ENCODE results near the gene SCLY.

SCLY gene

GRCh38 chr2:238143239-238143951 is 82.6 kb downstream of the SCLY start:
- Histone ChIP-seq H3K4me1 (ENCODE audit: control insufficient read depth, insufficient read depth, low read length) (no peaks in the 10 kb centered on the region), H3K9ac (ENCODE audit: low read depth, low read length) (no peak overlapping the region), H3K27me3 (ENCODE audit: control insufficient read depth, insufficient read depth, low read length) (no peaks in the 10 kb centered on the region), H3K9me3 (ENCODE audit: control insufficient read depth, insufficient read depth, low read length) (no peaks in the 10 kb centered on the region), H3K4me3 (ENCODE audit: low read depth, low read length) (no peak overlapping the region), H3K36me3 (ENCODE audit: control insufficient read depth, insufficient read depth, low read length) (no peaks in the 10 kb centered on the region)

- no peaks in the 10 kb centered on the region for H3K4me1 ChIP-seq (ENCODE audit: control insufficient read depth, insufficient read depth, low read length)
- no peaks in the 10 kb centered on the region for H3K36me3 ChIP-seq (ENCODE audit: control insufficient read depth, insufficient read depth, low read length)
- H3K27me3 ChIP-seq (ENCODE audit: control insufficient read depth, insufficient read depth, low read length) = no peaks in the 10 kb centered on the region
- H3K4me3 ChIP-seq (ENCODE audit: low read depth, low read length) = no peak overlapping the region
- no peak overlapping the region for H3K9ac ChIP-seq (ENCODE audit: low read depth, low read length)
- H3K9me3 ChIP-seq (ENCODE audit: control insufficient read depth, insufficient read depth, low read length) = no peaks in the 10 kb centered on the region
Observed at GRCh38 chr2:238144262-238144661, 83.5 kb downstream of the SCLY start.

GRCh38 chr2:238145046-238145445 is 84.2 kb downstream of the SCLY start:
- Histone ChIP-seq H3K4me1 (ENCODE audit: control insufficient read depth, insufficient read depth, low read length) (no peaks in the 10 kb centered on the region), H3K9me3 (ENCODE audit: control insufficient read depth, insufficient read depth, low read length) (no peaks in the 10 kb centered on the region), H3K27me3 (ENCODE audit: control insufficient read depth, insufficient read depth, low read length) (no peaks in the 10 kb centered on the region), H3K36me3 (ENCODE audit: control insufficient read depth, insufficient read depth, low read length) (no peaks in the 10 kb centered on the region), H3K9ac (ENCODE audit: low read depth, low read length) (no peak overlapping the region), H3K4me3 (ENCODE audit: low read depth, low read length) (no peak overlapping the region)

GRCh38 chr2:238145851-238146250 is 85.0 kb downstream of the SCLY start:
- H3K9ac ChIP-seq (ENCODE audit: low read depth, low read length) = no peak overlapping the region
- H3K36me3 ChIP-seq (ENCODE audit: control insufficient read depth, insufficient read depth, low read length) = no peaks in the 10 kb centered on the region
- H3K27me3 ChIP-seq (ENCODE audit: control insufficient read depth, insufficient read depth, low read length) = no peaks in the 10 kb centered on the region
- no peaks in the 10 kb centered on the region for H3K9me3 ChIP-seq (ENCODE audit: control insufficient read depth, insufficient read depth, low read length)
- no peak overlapping the region for H3K4me3 ChIP-seq (ENCODE audit: low read depth, low read length)
- no peaks in the 10 kb centered on the region for H3K4me1 ChIP-seq (ENCODE audit: control insufficient read depth, insufficient read depth, low read length)

GRCh38 chr2:238146884-238147544 is 86.2 kb downstream of the SCLY start:
- Histone ChIP-seq H3K27me3 (ENCODE audit: control insufficient read depth, insufficient read depth, low read length) (no peaks in the 10 kb centered on the region), H3K9ac (ENCODE audit: low read depth, low read length) (no peak overlapping the region), H3K36me3 (ENCODE audit: control insufficient read depth, insufficient read depth, low read length) (no peaks in the 10 kb centered on the region), H3K4me3 (ENCODE audit: low read depth, low read length) (no peak overlapping the region), H3K9me3 (ENCODE audit: control insufficient read depth, insufficient read depth, low read length) (no peaks in the 10 kb centered on the region), H3K4me1 (ENCODE audit: control insufficient read depth, insufficient read depth, low read length) (peaks cover 2% of the 10 kb centered on the region)

GRCh38 chr2:238148981-238149380 is 88.2 kb downstream of the SCLY start:
- peaks cover 2% of the 10 kb centered on the region for H3K4me1 ChIP-seq (ENCODE audit: control insufficient read depth, insufficient read depth, low read length)
- H3K9me3 ChIP-seq (ENCODE audit: control insufficient read depth, insufficient read depth, low read length) = no peaks in the 10 kb centered on the region

More at GRCh38 chr2:238148981-238149380, 88.2 kb downstream of the SCLY start:
- no peak overlapping the region for H3K4me3 ChIP-seq (ENCODE audit: low read depth, low read length)
- H3K27me3 ChIP-seq (ENCODE audit: control insufficient read depth, insufficient read depth, low read length) = no peaks in the 10 kb centered on the region
- no peaks in the 10 kb centered on the region for H3K36me3 ChIP-seq (ENCODE audit: control insufficient read depth, insufficient read depth, low read length)
- no peak overlapping the region for H3K9ac ChIP-seq (ENCODE audit: low read depth, low read length)

Data from iPS-15b (cell line).